ENCODE data around the gene ITGB2. TPM values are rescaled to one million over a fixed set of nuclear protein-coding genes. Genes with fewer than 3 reads are reported as not detected.

Gene ITGB2
- total RNA-seq, 4 donors from 2014 or later = 55.8 to 1,044 (median 162) TPM

DNA sequence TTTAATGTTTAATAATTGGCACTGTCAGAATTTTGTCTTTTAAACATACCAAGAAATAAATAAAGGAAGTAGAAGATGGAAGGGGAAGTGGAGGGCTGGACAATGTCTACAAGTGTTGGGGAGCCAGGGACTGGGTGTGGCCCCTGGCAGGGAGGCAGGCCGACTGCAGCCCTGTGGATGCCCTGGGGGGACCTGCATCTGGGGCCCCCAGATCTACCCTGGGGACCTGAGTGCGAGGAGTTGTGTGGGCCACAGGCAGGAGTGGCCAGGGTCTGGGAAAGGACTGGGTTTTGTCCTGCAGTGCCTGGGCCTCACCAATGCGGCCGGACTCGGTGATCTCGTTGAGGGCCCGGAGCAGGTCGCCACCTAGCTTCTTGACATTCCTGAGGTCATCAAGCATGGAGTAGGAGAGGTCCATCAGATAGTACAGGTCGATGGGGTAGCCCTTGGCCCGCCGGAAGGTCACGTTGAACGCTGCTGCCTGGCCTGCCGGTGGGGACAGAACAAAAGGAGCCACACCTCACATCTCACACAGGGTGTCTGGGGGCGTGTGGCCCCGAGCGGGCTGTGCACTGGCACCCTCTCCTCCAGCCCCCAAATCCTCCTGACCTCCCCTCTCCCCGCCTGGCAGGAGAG is 17.5 kb downstream of the ITGB2 start:
- TF ChIP-seq, protein P1, sequence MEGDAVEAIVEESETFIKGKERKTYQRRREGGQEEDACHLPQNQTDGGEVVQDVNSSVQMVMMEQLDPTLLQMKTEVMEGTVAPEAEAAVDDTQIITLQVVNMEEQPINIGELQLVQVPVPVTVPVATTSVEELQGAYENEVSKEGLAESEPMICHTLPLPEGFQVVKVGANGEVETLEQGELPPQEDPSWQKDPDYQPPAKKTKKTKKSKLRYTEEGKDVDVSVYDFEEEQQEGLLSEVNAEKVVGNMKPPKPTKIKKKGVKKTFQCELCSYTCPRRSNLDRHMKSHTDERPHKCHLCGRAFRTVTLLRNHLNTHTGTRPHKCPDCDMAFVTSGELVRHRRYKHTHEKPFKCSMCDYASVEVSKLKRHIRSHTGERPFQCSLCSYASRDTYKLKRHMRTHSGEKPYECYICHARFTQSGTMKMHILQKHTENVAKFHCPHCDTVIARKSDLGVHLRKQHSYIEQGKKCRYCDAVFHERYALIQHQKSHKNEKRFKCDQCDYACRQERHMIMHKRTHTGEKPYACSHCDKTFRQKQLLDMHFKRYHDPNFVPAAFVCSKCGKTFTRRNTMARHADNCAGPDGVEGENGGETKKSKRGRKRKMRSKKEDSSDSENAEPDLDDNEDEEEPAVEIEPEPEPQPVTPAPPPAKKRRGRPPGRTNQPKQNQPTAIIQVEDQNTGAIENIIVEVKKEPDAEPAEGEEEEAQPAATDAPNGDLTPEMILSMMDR (IDR thresholded peaks at IDR 0.05; ENCODE audit: low read depth) = no peak

DNA sequence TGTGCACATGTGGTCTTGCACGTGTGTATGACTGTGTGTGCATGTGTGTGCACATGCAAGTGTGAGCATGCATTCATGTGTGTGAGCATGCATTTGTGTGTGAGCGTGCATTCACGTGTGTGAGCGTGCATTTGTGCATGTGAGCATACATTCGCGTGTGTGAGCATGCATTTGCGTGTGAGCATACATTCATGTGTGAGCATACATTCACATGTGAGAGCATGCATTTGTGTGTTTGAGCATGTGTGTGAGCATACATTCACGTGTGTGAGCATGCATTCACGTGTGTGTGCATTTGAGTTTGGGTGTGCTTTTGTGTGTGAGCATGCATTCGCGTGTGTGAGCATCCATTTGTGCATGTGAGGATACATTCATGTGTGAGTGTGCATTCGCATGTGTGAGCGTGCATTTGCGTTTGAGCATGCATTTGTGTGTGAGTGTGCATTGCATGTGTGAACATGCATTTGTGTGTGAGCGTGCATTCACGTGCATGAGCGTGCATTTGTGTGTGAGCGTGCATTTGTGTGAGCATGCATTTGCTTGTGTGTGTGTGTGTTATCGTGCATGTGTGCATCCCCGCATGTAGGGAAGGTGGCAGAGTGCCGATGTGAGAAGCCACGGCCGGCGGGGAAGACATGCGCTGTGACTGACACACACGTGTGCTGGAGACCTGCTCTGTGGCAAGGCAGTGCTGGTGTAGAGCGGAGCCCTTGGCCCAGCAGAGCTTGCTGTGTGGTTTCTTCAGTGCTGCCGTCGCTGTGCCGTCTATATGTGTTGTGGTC is 18.2 kb downstream of the ITGB2 start:
- TF ChIP-seq, protein P1 (IDR thresholded peaks at IDR 0.05; ENCODE audit: low read depth) = no peak

- TF ChIP-seq, protein P1 (IDR thresholded peaks at IDR 0.05; ENCODE audit: low read depth) = no peak
These were observed 19.2 kb downstream of the ITGB2 start for GRCh38 chr21:44901391-44902074.

GRCh38 chr21:44900559-44901251 is 20.0 kb downstream of the ITGB2 start:
- TF ChIP-seq, protein P1 (IDR thresholded peaks at IDR 0.05; ENCODE audit: low read depth) = no peak

DNA sequence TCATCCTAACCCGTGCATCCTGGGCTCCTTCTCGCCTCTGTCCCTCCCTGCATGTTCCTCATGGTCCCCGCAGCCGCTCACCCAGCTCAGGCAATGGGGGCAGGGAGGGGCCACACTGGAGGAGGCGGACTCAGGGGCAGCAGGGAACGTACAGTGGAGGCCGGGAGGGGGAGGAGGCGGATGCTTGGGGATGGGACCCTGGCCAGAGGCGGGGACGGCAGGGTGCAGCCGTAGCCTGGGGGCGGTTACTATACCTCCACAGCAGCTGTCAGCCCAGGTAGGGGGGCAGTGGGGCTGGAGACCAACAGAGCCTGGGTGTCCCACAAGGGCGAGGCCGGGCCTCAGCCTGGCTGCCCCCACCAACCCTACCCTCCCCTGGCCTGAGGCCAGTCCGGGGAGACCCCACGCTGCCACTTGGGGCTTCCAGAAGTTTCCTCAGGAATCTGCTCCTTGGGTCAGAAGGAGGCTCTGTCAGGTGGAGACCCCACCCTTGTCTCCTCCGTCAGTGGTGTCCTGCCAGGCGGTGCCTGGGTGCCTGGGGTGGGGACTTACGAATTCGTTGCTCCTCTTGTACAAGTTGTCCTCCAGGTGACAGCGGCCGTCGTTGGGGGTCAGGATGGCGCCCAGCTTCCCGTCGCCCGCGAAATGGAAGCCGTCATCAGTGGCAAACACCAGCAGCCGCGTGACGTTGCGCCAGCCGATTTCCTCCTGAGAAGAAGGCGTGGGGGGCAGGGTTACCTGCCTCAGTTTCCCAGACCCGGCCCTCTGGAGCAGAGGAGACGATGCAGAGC is 20.7 kb downstream of the ITGB2 start:
- TF ChIP-seq, protein P1 (IDR thresholded peaks at IDR 0.05; ENCODE audit: low read depth) = no peak

DNA sequence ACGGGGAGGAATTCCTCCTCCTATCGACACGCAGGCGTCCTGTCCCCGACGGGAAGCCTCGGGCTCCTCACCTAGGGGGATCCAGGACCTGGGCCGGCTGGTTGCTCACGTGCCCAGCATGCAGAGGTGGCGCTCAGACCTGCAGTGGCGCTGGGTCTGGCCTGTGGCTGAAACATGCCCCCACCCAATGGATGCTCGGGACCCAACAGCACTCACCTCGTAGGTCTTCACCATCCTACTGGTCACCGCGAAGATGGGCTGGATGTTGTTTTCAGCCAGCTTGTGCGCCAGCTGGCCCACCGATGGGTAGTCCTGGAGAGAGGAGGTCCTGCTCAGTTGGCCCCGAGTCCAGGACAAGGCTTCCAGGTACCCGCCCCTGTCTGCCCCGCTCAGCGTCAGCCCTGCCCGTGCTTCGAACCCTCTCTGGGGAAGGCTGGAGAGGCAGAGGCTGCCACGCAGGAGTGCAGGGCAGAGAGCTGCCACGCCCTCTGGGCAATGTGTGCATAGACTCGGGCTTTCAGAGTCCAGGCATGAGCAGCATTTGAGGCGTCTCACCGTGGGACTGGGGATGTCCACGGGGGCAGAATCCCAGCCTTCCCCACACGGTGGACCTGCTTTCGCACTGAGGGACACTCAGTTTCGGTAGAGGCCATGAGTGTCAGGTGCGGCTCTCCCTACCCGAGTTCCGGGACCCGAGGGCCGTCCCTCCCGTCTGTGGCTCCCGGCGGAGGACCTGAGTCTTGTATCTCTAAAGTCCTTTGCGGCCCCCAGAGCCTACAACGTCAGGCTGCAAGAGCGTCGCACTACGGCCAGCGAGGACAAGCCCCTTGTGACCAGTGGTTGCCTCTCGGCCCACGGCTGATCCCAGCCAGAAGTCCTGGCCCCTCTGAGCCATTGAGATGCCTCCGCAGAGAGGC is 21.6 kb downstream of the ITGB2 start:
- TF ChIP-seq, protein P1 (IDR thresholded peaks at IDR 0.05; ENCODE audit: low read depth) = no peak
